DOHH2 (cell line): ENCODE measurements around the gene BHLHA9.

Source experiments
- H3F3A ChIP-seq: fragments of 200-600 bp; sonication (generic), shearing (Covaris generic); 2 replicates; pipeline ENCODE4 v1.6.0; 2016; ENCODE audit warnings: antibody characterized with exemption, mild to moderate bottlenecking; ENCODE audit not compliant: control insufficient read depth, insufficient read depth
- H3K27ac ChIP-seq: fragments of 200-600 bp; sonication (generic); 2 replicates; pipeline ENCODE4 v1.5.1; 2014; ENCODE audit warnings: low read depth, mild to moderate bottlenecking, low read length, moderate library complexity
- H3K27me3 ChIP-seq: fragments of 200-600 bp; sonication (generic); 2 replicates; pipeline ENCODE4 v1.6.1; 2014; ENCODE audit warnings: mild to moderate bottlenecking, low read length, mixed read lengths; ENCODE audit not compliant: control insufficient read depth
- H3K36me3 ChIP-seq: fragments of 200-600 bp; sonication (generic); 2 replicates; pipeline ENCODE4 v1.6.1; 2014; ENCODE audit warnings: mild to moderate bottlenecking, low read length, moderate library complexity, mixed read lengths; ENCODE audit not compliant: control insufficient read depth
- H3K4me1 ChIP-seq: fragments of 200-600 bp; sonication (generic); 2 replicates; pipeline ENCODE4 v1.6.1; 2014; ENCODE audit warnings: mild to moderate bottlenecking, low read length, mixed read lengths; ENCODE audit not compliant: control insufficient read depth
- H3K4me2 ChIP-seq: fragments of 200-600 bp; sonication (generic); 2 replicates; pipeline ENCODE4 v1.6.0; 2014; ENCODE audit warnings: mild to moderate bottlenecking, low read length, moderate library complexity
- H3K4me3 ChIP-seq: fragments of 200-600 bp; sonication (generic); 2 replicates; pipeline ENCODE4 v1.5.1; 2014; ENCODE audit warnings: mild to moderate bottlenecking, low read length, mixed read lengths
- H3K79me2 ChIP-seq: fragments of 200-600 bp; sonication (generic); 2 replicates; pipeline ENCODE4 v1.6.1; 2014; ENCODE audit warnings: mild to moderate bottlenecking, low read length, mixed read lengths; ENCODE audit not compliant: control insufficient read depth
- H3K9me2 ChIP-seq: fragments of 200-600 bp; sonication (generic); replicated peaks from 2 replicates; pipeline ENCODE4 v1.6.1; 2014; ENCODE audit warnings: mild to moderate bottlenecking, low read length, mixed read lengths; ENCODE audit not compliant: control insufficient read depth
- H3K9me3 ChIP-seq: fragments of 200-600 bp; sonication (generic); 2 replicates; pipeline ENCODE4 v1.6.1; 2014; ENCODE audit warnings: antibody characterized with exemption, low read length, mixed read lengths; ENCODE audit not compliant: control insufficient read depth, insufficient read depth
- H4K20me1 ChIP-seq: fragments of 200-600 bp; sonication (generic); 2 replicates; pipeline ENCODE4 v1.6.0; 2014; ENCODE audit warnings: low read depth, mild to moderate bottlenecking, antibody characterized with exemption, low read length, moderate library complexity; ENCODE audit not compliant: control insufficient read depth, insufficient read depth
- CTCF ChIP-seq: fragments of 200-600 bp; sonication (generic); IDR thresholded peaks from one replicate; pipeline ENCODE4 v1.5.1; 2014; ENCODE audit warnings: antibody characterized with exemption, mild to moderate bottlenecking, low read depth, low read length; ENCODE audit not compliant: poor library complexity, severe bottlenecking
- EZH2phosphoT487 ChIP-seq: fragments of 200-600 bp; sonication (generic); IDR thresholded peaks from 2 replicates; pipeline ENCODE4 v1.6.1; 2017; ENCODE audit warnings: borderline replicate concordance, mild to moderate bottlenecking, antibody characterized with exemption, low read length, moderate library complexity, mixed read lengths

BHLHA9 gene

GRCh38 chr17:1227365-1227764 lies 42.9 kb upstream of the BHLHA9 start:
- peak overlapping the region; percentile 100 for H3K4me2 ChIP-seq
- peaks cover 35% of the 10 kb centered on the region for H4K20me1 ChIP-seq
- no peaks in the 10 kb centered on the region for H3K9me2 ChIP-seq
- peak overlapping the region; percentile 86 for H3K27ac ChIP-seq
- no peaks in the 10 kb centered on the region for H3K9me3 ChIP-seq
- peaks cover 49% of the 10 kb centered on the region for H3K36me3 ChIP-seq
- peaks cover 3% of the 10 kb centered on the region; the same call in 1 of the 2 replicates for H3F3A ChIP-seq
- H3K4me3 ChIP-seq: peak overlapping the region; percentile 100
- TF ChIP-seq EZH2phosphoT487 (no peak), CTCF (no peak)
- peaks cover 76% of the 10 kb centered on the region for H3K79me2 ChIP-seq
- peaks cover 22% of the 10 kb centered on the region for H3K27me3 ChIP-seq
- peaks cover 54% of the 10 kb centered on the region for H3K4me1 ChIP-seq

GRCh38 chr17:1227917-1228780 lies 42.1 kb upstream of the BHLHA9 start:
- no peak for TF ChIP-seq EZH2phosphoT487
- TF ChIP-seq CTCF: no peak
- H3K4me3 ChIP-seq: peak overlapping the region; percentile 100

GRCh38 chr17:1228781-1229348 lies 41.4 kb upstream of the BHLHA9 start:
- Histone ChIP-seq H3K4me1 (peaks cover 43% of the 10 kb centered on the region), H3K27me3 (peaks cover 26% of the 10 kb centered on the region), H3K4me2 (peak overlapping the region; percentile 100)

More at GRCh38 chr17:1227917-1228780, 42.1 kb upstream of the BHLHA9 start:
- Histone ChIP-seq H3K36me3 (peaks cover 44% of the 10 kb centered on the region), H3K79me2 (peaks cover 68% of the 10 kb centered on the region), H3K27me3 (peaks cover 26% of the 10 kb centered on the region), H3K9me3 (no peaks in the 10 kb centered on the region), H3K4me2 (peak overlapping the region; percentile 100), H3K27ac (peak overlapping the region; percentile 86), H3K9me2 (no peaks in the 10 kb centered on the region), H4K20me1 (peaks cover 35% of the 10 kb centered on the region), H3K4me1 (peaks cover 50% of the 10 kb centered on the region), H3F3A (peaks cover 6% of the 10 kb centered on the region; the same call in 1 of the 2 replicates)

More at GRCh38 chr17:1228781-1229348, 41.4 kb upstream of the BHLHA9 start:
- Histone ChIP-seq H3K9me2 (no peaks in the 10 kb centered on the region), H3K79me2 (peaks cover 61% of the 10 kb centered on the region), H3K36me3 (peaks cover 37% of the 10 kb centered on the region), H3F3A (peaks cover 6% of the 10 kb centered on the region; the same call in 1 of the 2 replicates), H3K4me3 (peak overlapping the region; percentile 100), H3K9me3 (no peaks in the 10 kb centered on the region), H3K27ac (peak overlapping the region; percentile 86), H4K20me1 (peaks cover 35% of the 10 kb centered on the region)
- TF ChIP-seq CTCF (no peak), EZH2phosphoT487 (no peak)
